GM12892 (cell line): ENCODE measurements around the gene ST3GAL3.

Experiments used
- POLR2A ChIP-seq: IDR thresholded peaks from 2 replicates; pipeline ENCODE4 v1.6.1; 2011; ENCODE audit warnings: low read depth, low read length, control low read depth
- POLR2AphosphoS5 ChIP-seq: IDR thresholded peaks from 2 replicates; pipeline ENCODE4 v1.6.1; 2011; ENCODE audit warnings: low read depth, low read length, control low read depth

- no peak for TF ChIP-seq POLR2A
- TF ChIP-seq POLR2AphosphoS5, result no peak
These were observed 164.0 kb downstream of the ST3GAL3 start for GRCh38 chr1:43871181-43871910.
